ENCODE results near the gene SH2B2.

The SH2B2 gene

GRCh38 chr7:102261451-102261850 lies 25.2 kb upstream of the SH2B2 start:
- H3K4me1 ChIP-seq, result peaks cover 12% of the 10 kb centered on the region
- no peak for DNase-seq
- no peak overlapping the region for H3K4me3 ChIP-seq (ENCODE audit: low read depth, low read length)
- H3K9me3 ChIP-seq, result no peaks in the 10 kb centered on the region
- no peaks in the 10 kb centered on the region for H3K27me3 ChIP-seq
- H3K36me3 ChIP-seq, result no peaks in the 10 kb centered on the region
- no peak for TF ChIP-seq CTCF (IDR thresholded peaks at IDR 0.05; ENCODE audit: low read depth, low read length)

- Histone ChIP-seq H3K27me3 (no peaks in the 10 kb centered on the region), H3K4me1 (peaks cover 12% of the 10 kb centered on the region), H3K9me3 (no peaks in the 10 kb centered on the region), H3K36me3 (no peaks in the 10 kb centered on the region), H3K4me3 (ENCODE audit: low read depth, low read length) (no peak overlapping the region)
- no peak for TF ChIP-seq CTCF (IDR thresholded peaks at IDR 0.05; ENCODE audit: low read depth, low read length)
- no peak for DNase-seq
Measured at GRCh38 chr7:102262546-102262945, 24.1 kb upstream of the SH2B2 start.

GRCh38 chr7:102264367-102264891 lies 22.2 kb upstream of the SH2B2 start:
- Histone ChIP-seq H3K36me3 (no peaks in the 10 kb centered on the region), H3K27me3 (no peaks in the 10 kb centered on the region), H3K9me3 (no peaks in the 10 kb centered on the region), H3K4me1 (peaks cover 7% of the 10 kb centered on the region), H3K4me3 (ENCODE audit: low read depth, low read length) (no peak overlapping the region)
- DNase-seq, result no peak
- no peak for TF ChIP-seq CTCF (IDR thresholded peaks at IDR 0.05; ENCODE audit: low read depth, low read length)

- no peak for TF ChIP-seq CTCF (IDR thresholded peaks at IDR 0.05; ENCODE audit: low read depth, low read length)
- H3K9me3 ChIP-seq, result no peaks in the 10 kb centered on the region
- H3K27me3 ChIP-seq, result no peaks in the 10 kb centered on the region
- no peak for DNase-seq
- H3K4me1 ChIP-seq, result no peaks in the 10 kb centered on the region
- no peak overlapping the region for H3K4me3 ChIP-seq (ENCODE audit: low read depth, low read length)
- no peaks in the 10 kb centered on the region for H3K36me3 ChIP-seq
Measured at GRCh38 chr7:102266541-102266940, 20.1 kb upstream of the SH2B2 start.

GRCh38 chr7:102268635-102269034 lies 18.0 kb upstream of the SH2B2 start:
- Histone ChIP-seq H3K4me1 (no peaks in the 10 kb centered on the region), H3K4me3 (ENCODE audit: low read depth, low read length) (no peak overlapping the region), H3K9me3 (no peaks in the 10 kb centered on the region), H3K36me3 (no peaks in the 10 kb centered on the region), H3K27me3 (no peaks in the 10 kb centered on the region)
- no peak for DNase-seq
- no peak for TF ChIP-seq CTCF (IDR thresholded peaks at IDR 0.05; ENCODE audit: low read depth, low read length)

- H3K4me1 ChIP-seq, result no peaks in the 10 kb centered on the region
- H3K36me3 ChIP-seq, result no peaks in the 10 kb centered on the region
- TF ChIP-seq CTCF (IDR thresholded peaks at IDR 0.05; ENCODE audit: low read depth, low read length), result no peak
- no peaks in the 10 kb centered on the region for H3K9me3 ChIP-seq
- H3K4me3 ChIP-seq (ENCODE audit: low read depth, low read length), result no peak overlapping the region
- H3K27me3 ChIP-seq, result no peaks in the 10 kb centered on the region
- no peak for DNase-seq
Measured at GRCh38 chr7:102270178-102270887, 16.3 kb upstream of the SH2B2 start.

Measured in BE2C (cell line).